K562 (cell line): Measurements from ENCODE around the gene NUDT6. TPM values are rescaled to one million over a fixed set of nuclear protein-coding genes. Genes with fewer than 3 reads are reported as not detected.
A peak's percentile ranks its signal among the peaks of the same experiment; 100 is the strongest.

Experiments
- ATAC-seq: fragments of 200-7000 bp; cut with Tn5 transposase; 3 replicates; pipeline ENCODE4 v1.9.1; 2020; ENCODE audit warnings: moderate library complexity
- BruUV-seq: library from RNA; stranded (reverse); fragments of 400-500 nt; replicated peaks from 2 replicates; lab custom pipeline; 2021; lab: Mats Ljungman, UMichigan
- CTCF ChIA-PET: fragments of 300-600 bp; formaldehyde crosslinking; extraction: SDS; loops from one replicate; lab custom pipeline; 2021; ENCODE audit warnings: low intra/inter-chr PET ratio; lab: Yijun Ruan, JAX
- POLR2A ChIA-PET: fragments of 300-600, 350-650 bp; sonication (Branson Sonifier 250); formaldehyde crosslinking; extraction: SDS; loops from one replicate; lab custom pipeline; 2021; ENCODE audit warnings: antibody characterized with exemption, inconsistent platforms; lab: Yijun Ruan, JAX
- DNase-seq, 4 experiments: peaks; one replicate each; pipeline versions ENCODE4 v3.0.0 to v3.0.0-alpha.2; 2011 to 2018; ENCODE audit warnings: low spot score in 3 of 4, mixed read lengths in 3 of 4; ENCODE audit errors: extremely low read depth in 1 of 4
- FAIRE-seq: peaks from 2 replicates; lab custom pipeline; 2011; peaks lifted over from hg19 to GRCh38; lab: Jason Lieb, UNC
- H2AFZ ChIP-seq: 2 replicates; pipeline ENCODE4 v1.6.0; 2011; ENCODE audit warnings: low read depth, low read length, control low read depth, inconsistent platforms
- H3K27ac ChIP-seq: fragments of 200-600 bp; 3 replicates; pipeline ENCODE4 v1.8.0; 2011; ENCODE audit warnings: low read depth, mild to moderate bottlenecking, control low read depth, inconsistent platforms, low read length, moderate library complexity, mixed read lengths; ENCODE audit errors: extremely low read depth
- H3K27me3 ChIP-seq, 2 experiments: fragments of 300-600 bp in 1 of 2; 2 replicates in 1 of 2; 3 replicates in 1 of 2; pipeline versions ENCODE4 v1.6.0 to v1.8.0; 2011; ENCODE audit warnings: inconsistent platforms in 2 of 2, low read length in 2 of 2, mild to moderate bottlenecking in 1 of 2, mixed read lengths in 1 of 2, moderate library complexity in 1 of 2; ENCODE audit not compliant: control insufficient read depth in 2 of 2, insufficient read depth in 2 of 2
- H3K36me3 ChIP-seq: fragments of 300-600 bp; 3 replicates; pipeline ENCODE4 v1.8.0; 2011; ENCODE audit warnings: mild to moderate bottlenecking, low read length, inconsistent platforms; ENCODE audit not compliant: control insufficient read depth, insufficient read depth
- H3K4me1 ChIP-seq, 2 experiments: fragments of 200-600 bp in 1 of 2; replicated peaks in 1 of 2; 2 replicates in 1 of 2; 3 replicates in 1 of 2; pipeline versions ENCODE4 v1.5.1 to v1.8.0; 2011; ENCODE audit warnings: inconsistent platforms in 2 of 2, low read length in 2 of 2, mild to moderate bottlenecking in 1 of 2, mixed read lengths in 1 of 2, moderate library complexity in 1 of 2; ENCODE audit not compliant: control insufficient read depth in 2 of 2, insufficient read depth in 2 of 2
- H3K4me2 ChIP-seq: 2 replicates; pipeline ENCODE4 v1.6.1; 2011; ENCODE audit warnings: low read length, control low read depth, inconsistent platforms, mixed read lengths; ENCODE audit not compliant: insufficient read depth
- H3K4me3 ChIP-seq: fragments of 200-600 bp; sonication (generic), shearing (Covaris generic); 2 replicates; pipeline ENCODE4 v1.5.1; 2016; ENCODE audit warnings: control low read depth, inconsistent platforms
- H3K79me2 ChIP-seq: fragments of 200-600 bp; 3 replicates; pipeline ENCODE4 v1.8.0; 2011; ENCODE audit warnings: low read length, inconsistent platforms; ENCODE audit not compliant: control insufficient read depth, insufficient read depth
- H3K9ac ChIP-seq, 2 experiments: 2 replicates each; pipeline versions ENCODE4 v1.6.0 to v1.6.1; 2011; ENCODE audit warnings: low read depth in 2 of 2, low read length in 2 of 2, control low read depth in 1 of 2, inconsistent platforms in 1 of 2, mild to moderate bottlenecking in 1 of 2, mixed read lengths in 1 of 2; ENCODE audit not compliant: insufficient read depth in 1 of 2
- H3K9me1 ChIP-seq: one replicate; pipeline ENCODE4 v1.6.0; 2011; ENCODE audit warnings: inconsistent platforms, mild to moderate bottlenecking, low read length, moderate library complexity; ENCODE audit not compliant: control insufficient read depth, insufficient read depth
- H3K9me3 ChIP-seq: replicated peaks from 2 replicates; pipeline ENCODE4 v1.5.1; 2011; ENCODE audit warnings: low read depth, low read length, inconsistent platforms; ENCODE audit not compliant: control insufficient read depth, insufficient read depth
- H4K20me1 ChIP-seq: replicated peaks from 2 replicates; pipeline ENCODE4 v1.6.1; 2011; ENCODE audit warnings: low read length, inconsistent platforms, mixed read lengths; ENCODE audit not compliant: control insufficient read depth, insufficient read depth
- C11orf30 ChIP-seq: fragments of 450-650 bp; IDR thresholded peaks from 2 replicates; pipeline ENCODE4 v1.6.1; 2016; ENCODE audit warnings: low read depth, mild to moderate bottlenecking
- CBFB ChIP-seq: sonication (generic); formaldehyde crosslinking; IDR thresholded peaks from 2 replicates; pipeline ENCODE4 v1.4.0; 2020; ENCODE audit warnings: mild to moderate bottlenecking, missing genetic modification reagents
- KAT7 ChIP-seq: sonication (generic); formaldehyde crosslinking; IDR thresholded peaks from 2 replicates; pipeline ENCODE4 v1.8.0; 2022; ENCODE audit warnings: missing genetic modification reagents, mild to moderate bottlenecking, borderline replicate concordance
- RAD21 ChIP-seq, 2 experiments: fragments of 250-450 bp in 1 of 2; fragments of 450-650 bp in 1 of 2; sonication (Bioruptor Pico) in 1 of 2; formaldehyde crosslinking in 1 of 2; IDR thresholded peaks in 1 of 2; conservative IDR thresholded peaks in 1 of 2; 2 replicates each; pipeline versions ENCODE4 v1.4.0 to v1.8.0; 2020 to 2022; ENCODE audit warnings: mild to moderate bottlenecking in 2 of 2, moderate library complexity in 1 of 2
- SMARCA4 ChIP-seq: fragments of 450-650 bp; IDR thresholded peaks from 2 replicates; pipeline ENCODE4 v1.6.1; 2016
- TBL1XR1 ChIP-seq, 2 experiments: IDR thresholded peaks; 2 replicates each; pipeline ENCODE4 v1.6.1; 2012; ENCODE audit warnings: improper control_type of control experiment in 2 of 2, low read length in 2 of 2, mild to moderate bottlenecking in 1 of 2
- ZC3H11A ChIP-seq: IDR thresholded peaks from 2 replicates; pipeline ENCODE4 v1.6.1; 2012; ENCODE audit warnings: low read depth, low read length, improper control_type of control experiment
- ZFX ChIP-seq: sonication (generic); formaldehyde crosslinking; IDR thresholded peaks from 2 replicates; pipeline ENCODE4 v1.8.0; 2022; ENCODE audit warnings: mild to moderate bottlenecking, missing genetic modification reagents, moderate library complexity
- ZNF316 ChIP-seq: fragments of 450-650 bp; IDR thresholded peaks from 2 replicates; pipeline ENCODE4 v1.6.1; 2016
- ZNF77 ChIP-seq: fragments of 250-450 bp; sonication (Bioruptor Pico); IDR thresholded peaks from 2 replicates; pipeline ENCODE4 v1.5.0; 2020
- in situ Hi-C: fragments of 300-500 bp; cut with MboI; formaldehyde crosslinking; loops from 4 replicates; pipeline ENCODE4 v1.15.0; 2018; ENCODE audit warnings: inconsistent platforms, mixed read lengths
- intact Hi-C: fragments of 100-400 bp; cut with micrococcal nuclease; formaldehyde crosslinking; loops from 2 replicates; pipeline ENCODE4 v1.14.2; 2022
- polyA plus RNA-seq, 8 experiments: library from polyadenylated mRNA; depleted of rRNA in 4 of 8; stranded (reverse) in 5 of 8; unstranded in 3 of 8; fragments of >200 nt; fragmentation: Nextera tagmentation in 2 of 8; fragmentation: Illumina TruSeq in 1 of 8; extraction: Ambion mirVana in 2 of 8; extraction: Trizol in 1 of 8; gene quantifications; 2 replicates each; pipeline versions ENCODE4 v1.2.1 to v1.2.3, GENCODE V29; 2011 to 2014; ENCODE audit warnings: inconsistent platforms in 1 of 8, missing spikeins in 1 of 8
- total RNA-seq, 7 experiments: library from RNA; depleted of rRNA in 6 of 7; stranded (reverse); fragments of >200 nt in 6 of 7; fragmentation: Illumina TruSeq in 2 of 7; extraction: Trizol in 2 of 7; gene quantifications; 2 replicates each; pipeline versions ENCODE4 v1.2.1 to v1.2.3, GENCODE V29; 2011 to 2021; ENCODE audit warnings: low replicate concordance in 1 of 7
- TF ChIP-seq, protein P1 (sequence below): sonication (generic); formaldehyde crosslinking; IDR thresholded peaks from 2 replicates; pipeline ENCODE4 v1.9.0; 2022; ENCODE audit warnings: mild to moderate bottlenecking, missing genetic modification reagents
- TF ChIP-seq, protein P2 (sequence below), 2 experiments: fragments of 450-650 bp; IDR thresholded peaks; 2 replicates each; pipeline ENCODE4 v1.6.1; 2018; ENCODE audit warnings: mild to moderate bottlenecking in 2 of 2, low read depth in 1 of 2; ENCODE audit not compliant: partially characterized antibody in 2 of 2

Gene NUDT6
- total and polyA plus RNA-seq, 9 of the 15 experiments (the other 6 are each of a cell fraction or from before 2014, with no cell fraction given): 9.4 to 18.1 (median 13.4) TPM

DNA sequence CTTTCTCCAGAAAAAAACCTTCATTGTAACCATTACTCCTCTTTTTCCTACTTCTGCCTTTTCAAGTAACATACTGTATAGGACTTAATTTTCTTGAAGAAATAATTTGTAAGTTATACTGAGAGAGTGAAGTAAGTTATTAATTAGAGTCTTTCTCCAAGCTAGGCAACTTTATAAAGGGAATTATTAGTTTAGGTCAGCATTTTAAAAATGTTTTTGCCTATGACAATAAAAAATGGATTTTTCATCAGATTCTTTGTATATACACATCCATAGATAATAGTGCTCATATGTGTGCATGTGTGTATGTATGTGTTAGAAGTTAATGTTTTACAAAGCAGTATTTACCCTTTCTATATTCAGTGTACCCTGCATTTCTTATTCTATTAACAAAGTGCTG lies 10.4 kb upstream of the NUDT6 start:
- Histone ChIP-seq H3K79me2 (peaks cover 8% of the 10 kb centered on the region; the same call in 1 of the 3 replicates), H3K4me1 (no peaks in the 10 kb centered on the region; a peak in 1 of 5 replicates), H3K36me3 (peaks cover 91% of the 10 kb centered on the region), H3K27me3 (no peaks in the 10 kb centered on the region), H3K9ac (no peak overlapping the region), H3K9me1 (no peaks in the 10 kb centered on the region), H4K20me1 (no peaks in the 10 kb centered on the region), H3K4me2 (no peak overlapping the region), H3K9me3 (no peaks in the 10 kb centered on the region), H3K27ac (no peak overlapping the region), H2AFZ (no peak overlapping the region), H3K4me3 (no peak overlapping the region)
- TF ChIP-seq C11orf30 (peak; percentile 31; the same call in 1 of the 2 replicates), ZNF316 (peak; percentile 80), SMARCA4 (no peak)
- TF ChIP-seq, protein P1, sequence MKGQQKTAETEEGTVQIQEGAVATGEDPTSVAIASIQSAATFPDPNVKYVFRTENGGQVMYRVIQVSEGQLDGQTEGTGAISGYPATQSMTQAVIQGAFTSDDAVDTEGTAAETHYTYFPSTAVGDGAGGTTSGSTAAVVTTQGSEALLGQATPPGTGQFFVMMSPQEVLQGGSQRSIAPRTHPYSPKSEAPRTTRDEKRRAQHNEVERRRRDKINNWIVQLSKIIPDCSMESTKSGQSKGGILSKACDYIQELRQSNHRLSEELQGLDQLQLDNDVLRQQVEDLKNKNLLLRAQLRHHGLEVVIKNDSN (CRISPR knock-in tag): no peak
- intact Hi-C loops: no loop called here
- in situ Hi-C loops: no loop called here
- DNase-seq (no peak), FAIRE-seq (peak; percentile 23), ATAC-seq (no peak)
- POLR2A ChIA-PET: interaction anchor here (0.6 kb wide), 1 partner anchor 1433 kb away, joined by 3 read pairs; no protein-coding TSS in a partner anchor
- BruUV-seq: no TSS peak
- CTCF ChIA-PET: no interaction called here

DNA sequence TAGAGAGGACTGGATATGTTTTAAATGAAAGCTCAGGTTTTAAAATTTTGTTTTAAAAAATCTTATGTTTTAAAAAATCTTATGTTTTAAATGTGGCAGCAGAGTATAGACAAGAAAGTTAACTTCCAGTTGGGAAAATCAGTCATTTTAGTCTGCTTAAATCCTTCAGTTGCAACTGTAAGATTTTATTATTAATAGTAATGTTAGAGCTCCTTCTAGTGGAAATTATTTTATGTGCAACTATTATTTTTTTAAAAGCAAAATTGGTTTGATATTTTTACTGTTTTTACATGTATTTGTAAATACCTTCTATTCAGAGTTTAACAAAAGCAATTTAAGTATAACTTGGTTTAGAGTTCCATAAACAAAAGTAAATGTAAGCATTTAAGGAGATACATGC lies 8.5 kb upstream of the NUDT6 start:
- no peak for FAIRE-seq
- POLR2A ChIA-PET: interaction anchor here (0.6 to 1.5 kb wide), 3 partner anchors 198 to 327 kb away, joined by 3 to 4 read pairs (median 3); partner anchors contain the start of gene BBS12
- BruUV-seq: no TSS peak
- no peak for TF ChIP-seq ZC3H11A
- TF ChIP-seq, protein P2, sequence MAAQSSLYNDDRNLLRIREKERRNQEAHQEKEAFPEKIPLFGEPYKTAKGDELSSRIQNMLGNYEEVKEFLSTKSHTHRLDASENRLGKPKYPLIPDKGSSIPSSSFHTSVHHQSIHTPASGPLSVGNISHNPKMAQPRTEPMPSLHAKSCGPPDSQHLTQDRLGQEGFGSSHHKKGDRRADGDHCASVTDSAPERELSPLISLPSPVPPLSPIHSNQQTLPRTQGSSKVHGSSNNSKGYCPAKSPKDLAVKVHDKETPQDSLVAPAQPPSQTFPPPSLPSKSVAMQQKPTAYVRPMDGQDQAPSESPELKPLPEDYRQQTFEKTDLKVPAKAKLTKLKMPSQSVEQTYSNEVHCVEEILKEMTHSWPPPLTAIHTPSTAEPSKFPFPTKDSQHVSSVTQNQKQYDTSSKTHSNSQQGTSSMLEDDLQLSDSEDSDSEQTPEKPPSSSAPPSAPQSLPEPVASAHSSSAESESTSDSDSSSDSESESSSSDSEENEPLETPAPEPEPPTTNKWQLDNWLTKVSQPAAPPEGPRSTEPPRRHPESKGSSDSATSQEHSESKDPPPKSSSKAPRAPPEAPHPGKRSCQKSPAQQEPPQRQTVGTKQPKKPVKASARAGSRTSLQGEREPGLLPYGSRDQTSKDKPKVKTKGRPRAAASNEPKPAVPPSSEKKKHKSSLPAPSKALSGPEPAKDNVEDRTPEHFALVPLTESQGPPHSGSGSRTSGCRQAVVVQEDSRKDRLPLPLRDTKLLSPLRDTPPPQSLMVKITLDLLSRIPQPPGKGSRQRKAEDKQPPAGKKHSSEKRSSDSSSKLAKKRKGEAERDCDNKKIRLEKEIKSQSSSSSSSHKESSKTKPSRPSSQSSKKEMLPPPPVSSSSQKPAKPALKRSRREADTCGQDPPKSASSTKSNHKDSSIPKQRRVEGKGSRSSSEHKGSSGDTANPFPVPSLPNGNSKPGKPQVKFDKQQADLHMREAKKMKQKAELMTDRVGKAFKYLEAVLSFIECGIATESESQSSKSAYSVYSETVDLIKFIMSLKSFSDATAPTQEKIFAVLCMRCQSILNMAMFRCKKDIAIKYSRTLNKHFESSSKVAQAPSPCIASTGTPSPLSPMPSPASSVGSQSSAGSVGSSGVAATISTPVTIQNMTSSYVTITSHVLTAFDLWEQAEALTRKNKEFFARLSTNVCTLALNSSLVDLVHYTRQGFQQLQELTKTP (IDR thresholded peaks at IDR 0.05; ENCODE audit: low read depth in 1 of 2, partially characterized antibody in 2 of 2): no peak
- peak; percentile 50 to 57 for TF ChIP-seq RAD21 (CRISPR knock-in tag; conservative IDR thresholded peaks at IDR 0.05 in 1 of 2, IDR thresholded peaks at IDR 0.05 in 1 of 2)
- TF ChIP-seq ZNF77 (CRISPR knock-in tag): no peak
- no peak for TF ChIP-seq ZFX (CRISPR knock-in tag)
- no peak for TF ChIP-seq KAT7 (CRISPR knock-in tag)
- TF ChIP-seq CBFB (CRISPR knock-in tag): no peak
- no peak for TF ChIP-seq TBL1XR1 (IDR thresholded peaks at IDR 0.05; ENCODE audit: low read length in 2 of 2)

More for the DNA sequence above, 8.5 kb upstream of the NUDT6 start:
- H3K4me2 ChIP-seq: no peak overlapping the region
- no peak overlapping the region for H3K9ac ChIP-seq
- H2AFZ ChIP-seq: no peak overlapping the region
- in situ Hi-C loops (no loop called here), intact Hi-C loops (loop anchor here (1.0 kb wide), 1 partner anchor 329 kb away; no protein-coding TSS in a partner anchor)
- no peak overlapping the region for H3K4me3 ChIP-seq
- H3K27ac ChIP-seq: no peak overlapping the region
- DNase-seq (no peak), ATAC-seq (no peak)
- H3K4me1 ChIP-seq: peaks cover 0 to 6% of the 10 kb centered on the region in 2 experiments; a peak in 4 of 5 replicates
- no peaks in the 10 kb centered on the region for H4K20me1 ChIP-seq
- H3K27me3 ChIP-seq: no peaks in the 10 kb centered on the region
- peaks cover 85% of the 10 kb centered on the region for H3K36me3 ChIP-seq
- no peaks in the 10 kb centered on the region for H3K9me3 ChIP-seq
- no peaks in the 10 kb centered on the region for H3K9me1 ChIP-seq
- H3K79me2 ChIP-seq: peaks cover 27% of the 10 kb centered on the region
- CTCF ChIA-PET: interaction anchor here (1.1 to 2.2 kb wide), 5 partner anchors 172 to 621 kb away, joined by 3 to 13 read pairs (median 4); no protein-coding TSS in a partner anchor
